Measurements from ENCODE around the gene ANKRD23.

DNA sequence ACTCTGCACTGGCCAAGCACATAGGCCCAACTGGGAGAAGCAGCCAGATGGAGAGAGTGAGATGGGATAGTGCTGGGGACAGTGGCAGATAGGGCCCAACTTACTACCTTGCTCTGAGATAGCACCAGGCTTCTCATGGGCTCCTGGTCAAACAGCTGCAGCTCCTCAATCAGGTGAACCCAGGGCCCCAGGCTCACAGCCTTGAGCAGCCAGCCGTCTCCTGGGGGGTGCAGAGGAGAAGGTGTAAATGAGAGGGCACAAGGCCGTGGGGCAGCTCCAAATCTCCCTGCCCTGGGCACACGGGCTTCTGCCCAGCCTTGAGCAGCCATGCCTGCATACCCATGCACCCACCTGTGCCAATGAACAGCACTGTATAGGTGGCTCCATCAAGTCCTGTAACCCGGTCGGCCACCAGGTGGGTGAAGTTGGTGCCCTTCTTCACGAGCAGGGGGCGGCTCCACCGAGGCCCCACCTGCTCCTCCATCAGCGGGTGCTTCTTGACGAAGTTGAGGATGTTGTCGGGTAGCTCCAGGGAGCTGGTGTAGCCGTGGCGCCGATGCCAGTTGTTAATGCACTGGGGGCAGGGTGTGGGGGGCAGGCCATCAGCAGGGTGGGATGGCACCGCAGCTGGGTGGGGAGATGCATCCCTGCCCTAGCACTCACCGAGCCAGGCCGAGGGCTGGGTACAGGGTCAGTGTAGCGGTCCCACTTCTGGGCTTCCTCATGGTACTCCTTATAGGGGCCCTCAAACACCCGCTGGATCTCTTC is 19.9 kb upstream of the ANKRD23 start:
- TF ChIP-seq EZH2 (IDR thresholded peaks at IDR 0.05; ENCODE audit: low read depth, low read length, severe bottlenecking) (no peak), KDM1A (IDR thresholded peaks at IDR 0.05; ENCODE audit: borderline replicate concordance, low read length) (no peak), POLR2A (IDR thresholded peaks at IDR 0.05; ENCODE audit: control extremely low read depth in 1 of 2, low read depth in 2 of 2, low read length in 2 of 2) (no peak), CEBPB (IDR thresholded peaks at IDR 0.05; ENCODE audit: low read depth, low read length) (no peak), GABPA (IDR thresholded peaks at IDR 0.05; ENCODE audit: borderline replicate concordance, insufficient read depth, low read length) (no peak), KDM5A (IDR thresholded peaks at IDR 0.05; ENCODE audit: low read length) (no peak), NRF1 (IDR thresholded peaks at IDR 0.05; ENCODE audit: low read depth, low read length) (no peak), SIX5 (IDR thresholded peaks at IDR 0.05; ENCODE audit: low read depth, low read length) (no peak)
- TF ChIP-seq, protein P1, sequence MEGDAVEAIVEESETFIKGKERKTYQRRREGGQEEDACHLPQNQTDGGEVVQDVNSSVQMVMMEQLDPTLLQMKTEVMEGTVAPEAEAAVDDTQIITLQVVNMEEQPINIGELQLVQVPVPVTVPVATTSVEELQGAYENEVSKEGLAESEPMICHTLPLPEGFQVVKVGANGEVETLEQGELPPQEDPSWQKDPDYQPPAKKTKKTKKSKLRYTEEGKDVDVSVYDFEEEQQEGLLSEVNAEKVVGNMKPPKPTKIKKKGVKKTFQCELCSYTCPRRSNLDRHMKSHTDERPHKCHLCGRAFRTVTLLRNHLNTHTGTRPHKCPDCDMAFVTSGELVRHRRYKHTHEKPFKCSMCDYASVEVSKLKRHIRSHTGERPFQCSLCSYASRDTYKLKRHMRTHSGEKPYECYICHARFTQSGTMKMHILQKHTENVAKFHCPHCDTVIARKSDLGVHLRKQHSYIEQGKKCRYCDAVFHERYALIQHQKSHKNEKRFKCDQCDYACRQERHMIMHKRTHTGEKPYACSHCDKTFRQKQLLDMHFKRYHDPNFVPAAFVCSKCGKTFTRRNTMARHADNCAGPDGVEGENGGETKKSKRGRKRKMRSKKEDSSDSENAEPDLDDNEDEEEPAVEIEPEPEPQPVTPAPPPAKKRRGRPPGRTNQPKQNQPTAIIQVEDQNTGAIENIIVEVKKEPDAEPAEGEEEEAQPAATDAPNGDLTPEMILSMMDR (IDR thresholded peaks at IDR 0.05; ENCODE audit: control extremely low read depth in 1 of 3, insufficient read depth in 1 of 3, low read depth in 1 of 3, low read length in 3 of 3) = no peak

Measured in H1 (cell line).